HL-60 (cell line): ENCODE results near the gene RNF227.

Experiments
- POLR2AphosphoS5 ChIP-seq: IDR thresholded peaks from 2 replicates; pipeline ENCODE4 v1.6.1; 2012; ENCODE audit warnings: low read depth
- TF ChIP-seq, protein P1 (sequence below): IDR thresholded peaks from one replicate; pipeline ENCODE4 v1.5.1; 2011; ENCODE audit warnings: low read length, control low read depth, inconsistent platforms; ENCODE audit not compliant: insufficient read depth

DNA sequence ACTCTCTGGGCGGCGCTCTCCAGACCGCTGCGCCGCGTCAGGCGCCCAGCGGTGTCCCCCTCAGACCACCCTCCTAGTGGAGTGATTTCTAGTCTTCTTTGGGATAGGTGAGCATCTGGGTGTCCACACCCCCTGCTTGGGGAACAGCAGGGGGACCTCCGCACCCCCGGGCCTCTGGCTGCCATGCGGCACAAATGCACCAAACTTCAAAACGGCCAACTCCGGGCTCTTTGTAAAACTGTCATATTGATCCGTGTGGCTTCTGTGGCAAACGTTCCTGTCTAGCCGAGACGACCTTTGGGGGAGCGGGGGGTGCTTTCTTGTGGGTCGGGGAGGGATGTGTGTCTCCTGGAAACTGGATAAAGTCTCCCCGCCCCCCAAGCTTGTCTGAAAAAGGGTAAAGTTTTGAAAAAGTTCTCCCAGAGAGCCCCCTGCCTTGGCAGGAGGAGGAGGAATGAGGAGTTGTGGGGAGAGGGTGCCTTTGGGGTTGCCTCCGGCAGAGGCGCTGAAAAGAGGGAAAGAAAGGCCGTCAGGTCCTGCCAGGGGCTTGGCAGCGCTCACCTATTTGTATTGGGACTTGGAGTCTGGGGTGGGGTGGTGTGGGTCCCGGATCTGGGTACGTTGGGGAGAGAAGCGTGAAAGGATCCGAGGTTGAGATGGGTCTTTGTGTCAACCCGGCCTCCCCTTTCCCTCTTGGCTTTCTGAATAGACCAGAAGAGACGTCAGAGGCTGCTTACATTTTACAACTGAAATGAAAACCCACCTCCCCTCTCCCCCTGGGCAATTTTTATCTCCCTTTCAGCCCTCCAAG, 29.7 kb downstream of the RNF227 start:
- TF ChIP-seq, protein P1, sequence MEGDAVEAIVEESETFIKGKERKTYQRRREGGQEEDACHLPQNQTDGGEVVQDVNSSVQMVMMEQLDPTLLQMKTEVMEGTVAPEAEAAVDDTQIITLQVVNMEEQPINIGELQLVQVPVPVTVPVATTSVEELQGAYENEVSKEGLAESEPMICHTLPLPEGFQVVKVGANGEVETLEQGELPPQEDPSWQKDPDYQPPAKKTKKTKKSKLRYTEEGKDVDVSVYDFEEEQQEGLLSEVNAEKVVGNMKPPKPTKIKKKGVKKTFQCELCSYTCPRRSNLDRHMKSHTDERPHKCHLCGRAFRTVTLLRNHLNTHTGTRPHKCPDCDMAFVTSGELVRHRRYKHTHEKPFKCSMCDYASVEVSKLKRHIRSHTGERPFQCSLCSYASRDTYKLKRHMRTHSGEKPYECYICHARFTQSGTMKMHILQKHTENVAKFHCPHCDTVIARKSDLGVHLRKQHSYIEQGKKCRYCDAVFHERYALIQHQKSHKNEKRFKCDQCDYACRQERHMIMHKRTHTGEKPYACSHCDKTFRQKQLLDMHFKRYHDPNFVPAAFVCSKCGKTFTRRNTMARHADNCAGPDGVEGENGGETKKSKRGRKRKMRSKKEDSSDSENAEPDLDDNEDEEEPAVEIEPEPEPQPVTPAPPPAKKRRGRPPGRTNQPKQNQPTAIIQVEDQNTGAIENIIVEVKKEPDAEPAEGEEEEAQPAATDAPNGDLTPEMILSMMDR = no peak
- TF ChIP-seq POLR2AphosphoS5 = no peak
